Neural progenitor cell (in vitro differentiated cells): Measurements from ENCODE around the gene CHCHD1. TPM values are rescaled to one million over a fixed set of nuclear protein-coding genes. Genes with fewer than 3 reads are reported as not detected.

Experiments used
- DNase-seq: peaks from one replicate; pipeline ENCODE4 v3.0.0-alpha.2; 2016; ENCODE audit warnings: low spot score
- H2AFZ ChIP-seq: fragments of 200-600 bp; sonication (generic); replicated peaks from 2 replicates; pipeline ENCODE4 v1.6.1; 2016; ENCODE audit warnings: antibody characterized with exemption
- H3F3A ChIP-seq: fragments of 200-600 bp; sonication (generic); 2 replicates; pipeline ENCODE4 v1.6.1; 2016; ENCODE audit warnings: antibody characterized with exemption, low read depth
- H3K27ac ChIP-seq: fragments of 200-600 bp; sonication (generic); 2 replicates; pipeline ENCODE4 v1.5.1; 2016; ENCODE audit warnings: mild to moderate bottlenecking
- H3K27me3 ChIP-seq: fragments of 200-600 bp; sonication (generic); 2 replicates; pipeline ENCODE4 v1.6.1; 2016; ENCODE audit warnings: mild to moderate bottlenecking, moderate library complexity
- H3K36me3 ChIP-seq: fragments of 200-600 bp; sonication (generic); 2 replicates; pipeline ENCODE4 v1.5.1; 2016
- H3K4me1 ChIP-seq: fragments of 200-600 bp; sonication (generic); 2 replicates; pipeline ENCODE4 v1.6.1; 2016; ENCODE audit warnings: mixed run types
- H3K4me2 ChIP-seq: fragments of 200-600 bp; sonication (generic); 2 replicates; pipeline ENCODE4 v1.6.1; 2016
- H3K4me3 ChIP-seq: fragments of 200-600 bp; sonication (generic); 2 replicates; pipeline ENCODE4 v1.5.1; 2016
- H3K79me2 ChIP-seq: fragments of 200-600 bp; sonication (generic); 2 replicates; pipeline ENCODE4 v1.6.1; 2016; ENCODE audit warnings: low read depth
- H3K9ac ChIP-seq: fragments of 200-600 bp; sonication (generic); 2 replicates; pipeline ENCODE4 v1.6.1; 2016
- H3K9me3 ChIP-seq: fragments of 200-600 bp; sonication (generic); 2 replicates; pipeline ENCODE4 v1.5.1; 2016; ENCODE audit warnings: low read depth
- H4K20me1 ChIP-seq: fragments of 200-600 bp; sonication (generic); 2 replicates; pipeline ENCODE4 v1.6.1; 2016; ENCODE audit warnings: low read depth
- H3K27ac Mint-ChIP-seq: 3 replicates; pipeline ENCODE4 v1.8.0; 2021; ENCODE audit warnings: mixed read lengths
- H3K27me3 Mint-ChIP-seq: 2 replicates; pipeline ENCODE4 v1.8.0; 2022; ENCODE audit warnings: low read depth, mild to moderate bottlenecking, inconsistent platforms, moderate library complexity, mixed read lengths; ENCODE audit not compliant: insufficient read depth
- H3K36me3 Mint-ChIP-seq: 3 replicates; pipeline ENCODE4 v1.8.0; 2021; ENCODE audit warnings: mixed read lengths
- H3K4me1 Mint-ChIP-seq: 3 replicates; pipeline ENCODE4 v1.8.0; 2021; ENCODE audit warnings: mixed read lengths
- H3K4me3 Mint-ChIP-seq: 3 replicates; pipeline ENCODE4 v1.8.0; 2021; ENCODE audit warnings: mild to moderate bottlenecking, moderate library complexity, mixed read lengths
- H3K9me3 Mint-ChIP-seq: 3 replicates; pipeline ENCODE4 v1.8.0; 2020; ENCODE audit warnings: mixed read lengths
- CTCF ChIP-seq: fragments of 200-600 bp; sonication (generic); IDR thresholded peaks from 2 replicates; pipeline ENCODE4 v1.5.1; 2017; ENCODE audit warnings: antibody characterized with exemption, mild to moderate bottlenecking
- EZH2 ChIP-seq: fragments of 200-600 bp; sonication (generic); IDR thresholded peaks from 2 replicates; pipeline ENCODE4 v1.6.1; 2017; ENCODE audit warnings: antibody characterized with exemption, mild to moderate bottlenecking, moderate library complexity
- EZH2phosphoT487 ChIP-seq: fragments of 200-600 bp; sonication (generic); IDR thresholded peaks from 2 replicates; pipeline ENCODE4 v1.6.1; 2017; ENCODE audit warnings: antibody characterized with exemption
- total RNA-seq: library from RNA; depleted of rRNA; stranded (reverse); fragments of >200 nt; gene quantifications from 2 replicates; pipeline ENCODE4 v1.2.3, GENCODE V29; 2015; ENCODE audit warnings: low replicate concordance

The CHCHD1 gene
- total RNA-seq, 1 donor from 2014 or later, result 66.7 TPM

- Histone ChIP-seq H3K9me3 (no peaks in the 10 kb centered on the region), H3F3A (peaks cover 30% of the 10 kb centered on the region), H3K27me3 (no peaks in the 10 kb centered on the region), H3K4me2 (no peak overlapping the region), H4K20me1 (peaks cover 5% of the 10 kb centered on the region), H3K4me1 (peaks cover 6% of the 10 kb centered on the region), H3K27ac (no peak overlapping the region), H3K36me3 (peaks cover under 1% of the 10 kb centered on the region), H2AFZ (no peak overlapping the region), H3K4me3 (no peak overlapping the region), H3K9ac (no peak overlapping the region), H3K79me2 (peaks cover 43% of the 10 kb centered on the region)
- no peak for DNase-seq
- Mint-ChIP-seq H3K27me3 (no peaks in the 10 kb centered on the region), H3K4me1 (peaks cover 21% of the 10 kb centered on the region), H3K36me3 (peaks cover 9% of the 10 kb centered on the region), H3K4me3 (peak overlapping the region; percentile 18), H3K9me3 (no peaks in the 10 kb centered on the region), H3K27ac (no peak overlapping the region)
- no peak for TF ChIP-seq CTCF
- no peak for TF ChIP-seq EZH2
- no peak for TF ChIP-seq EZH2phosphoT487
Measured at GRCh38 chr10:73746721-73747120, 35.1 kb upstream of the CHCHD1 start.

DNA sequence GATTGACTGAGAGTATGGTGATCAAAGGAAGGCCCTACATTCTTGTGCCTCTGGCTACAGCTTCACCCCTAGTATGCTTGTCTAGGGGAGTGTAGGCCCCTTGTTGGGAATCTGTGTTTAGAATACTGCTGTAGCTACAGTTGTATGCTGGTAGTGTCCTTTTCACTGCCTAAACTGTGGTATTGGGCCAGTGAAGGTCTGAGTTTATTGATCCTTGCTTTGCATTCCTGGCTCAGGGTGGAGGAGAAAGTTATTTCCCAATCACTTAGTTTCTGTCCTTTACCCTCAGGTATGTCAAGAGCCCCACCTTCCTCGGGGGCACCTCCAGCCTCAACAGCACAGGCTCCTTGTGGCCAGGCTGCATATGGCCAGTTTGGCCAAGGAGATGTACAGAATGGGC is 31.0 kb upstream of the CHCHD1 start:
- Histone ChIP-seq H3K36me3 (peaks cover 7% of the 10 kb centered on the region), H3K27ac (no peak overlapping the region), H3K9me3 (no peaks in the 10 kb centered on the region), H3F3A (no peaks in the 10 kb centered on the region), H3K4me3 (no peak overlapping the region), H3K79me2 (peaks cover 18% of the 10 kb centered on the region), H3K9ac (no peak overlapping the region), H3K27me3 (no peaks in the 10 kb centered on the region), H3K4me2 (no peak overlapping the region), H2AFZ (no peak overlapping the region), H3K4me1 (no peaks in the 10 kb centered on the region), H4K20me1 (peaks cover 5% of the 10 kb centered on the region)
- no peak for DNase-seq
- Mint-ChIP-seq H3K4me3 (no peak overlapping the region), H3K27ac (no peak overlapping the region), H3K36me3 (peaks cover 12% of the 10 kb centered on the region), H3K4me1 (peaks cover 5% of the 10 kb centered on the region), H3K27me3 (no peaks in the 10 kb centered on the region), H3K9me3 (no peaks in the 10 kb centered on the region)
- TF ChIP-seq EZH2phosphoT487 (no peak), CTCF (no peak), EZH2 (no peak)

DNA sequence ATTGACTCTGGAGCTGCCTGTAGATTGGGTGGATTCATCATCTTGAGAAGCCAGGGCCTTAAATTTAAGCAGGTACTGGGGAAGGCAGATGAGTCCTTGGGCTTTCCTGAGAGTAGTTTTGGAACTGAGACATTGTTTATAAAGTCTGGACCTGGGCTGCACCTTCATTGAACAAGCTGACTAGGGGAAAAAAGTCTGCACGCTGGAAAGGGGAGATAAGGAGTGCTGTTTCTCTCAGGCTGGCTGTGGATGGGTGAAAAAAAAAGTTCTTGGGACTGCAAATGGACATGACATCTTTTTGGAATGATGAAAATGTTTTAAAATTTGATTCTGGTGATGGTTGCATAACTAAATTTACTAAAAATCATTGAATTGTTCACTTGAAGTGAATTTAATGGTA is 25.7 kb upstream of the CHCHD1 start:
- Mint-ChIP-seq H3K36me3 (peaks cover 11% of the 10 kb centered on the region), H3K27ac (no peak overlapping the region), H3K4me1 (no peaks in the 10 kb centered on the region), H3K4me3 (no peak overlapping the region), H3K27me3 (no peaks in the 10 kb centered on the region), H3K9me3 (no peaks in the 10 kb centered on the region)
- Histone ChIP-seq H3K27me3 (no peaks in the 10 kb centered on the region), H3K9ac (no peak overlapping the region), H3K4me1 (no peaks in the 10 kb centered on the region), H3K9me3 (no peaks in the 10 kb centered on the region), H3K79me2 (no peaks in the 10 kb centered on the region), H2AFZ (no peak overlapping the region), H3K4me2 (no peak overlapping the region), H3K36me3 (peaks cover 7% of the 10 kb centered on the region), H3K27ac (no peak overlapping the region), H4K20me1 (no peaks in the 10 kb centered on the region), H3F3A (no peaks in the 10 kb centered on the region), H3K4me3 (no peak overlapping the region)
- no peak for DNase-seq
- TF ChIP-seq EZH2 (no peak), CTCF (no peak), EZH2phosphoT487 (no peak)
